WTC11 (cell line): Measurements from ENCODE around the gene CACNA2D3.

ENCODE experiments used
- NFATC4 ChIP-seq: fragments of 250-450 bp; sonication (Bioruptor Pico); IDR thresholded peaks from 2 replicates; pipeline ENCODE4 v1.9.0; 2021; ENCODE audit warnings: mild to moderate bottlenecking
- TF ChIP-seq, protein P1 (sequence below): sonication (generic); formaldehyde crosslinking; IDR thresholded peaks from 2 replicates; pipeline ENCODE4 v1.8.1; 2023; ENCODE audit warnings: mild to moderate bottlenecking, missing genetic modification reagents, moderate library complexity
- TF ChIP-seq, protein P2 (sequence below): fragments of 200-600 bp; IDR thresholded peaks from 2 replicates; pipeline ENCODE4 v1.8.0; 2022; ENCODE audit warnings: antibody characterized with exemption

DNA sequence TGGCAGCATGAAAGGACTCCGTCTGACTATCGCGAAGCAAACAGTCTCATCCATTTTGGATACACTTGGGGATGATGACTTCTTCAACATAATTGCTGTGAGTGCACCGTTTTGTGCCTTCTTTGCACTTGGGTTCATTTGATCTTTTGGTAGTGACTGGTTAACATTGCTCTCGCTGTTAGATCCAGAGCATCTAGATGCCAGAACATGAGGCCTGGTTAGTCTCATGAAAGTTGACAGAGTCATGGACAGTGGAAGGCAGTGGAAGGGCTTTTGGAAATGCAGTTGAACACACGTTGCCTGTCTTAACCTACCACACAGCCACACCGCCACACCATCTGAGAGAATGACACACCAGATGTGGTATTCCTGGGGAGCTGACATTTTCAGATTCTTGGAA lies 447.7 kb downstream of the CACNA2D3 start:
- TF ChIP-seq, protein P1, sequence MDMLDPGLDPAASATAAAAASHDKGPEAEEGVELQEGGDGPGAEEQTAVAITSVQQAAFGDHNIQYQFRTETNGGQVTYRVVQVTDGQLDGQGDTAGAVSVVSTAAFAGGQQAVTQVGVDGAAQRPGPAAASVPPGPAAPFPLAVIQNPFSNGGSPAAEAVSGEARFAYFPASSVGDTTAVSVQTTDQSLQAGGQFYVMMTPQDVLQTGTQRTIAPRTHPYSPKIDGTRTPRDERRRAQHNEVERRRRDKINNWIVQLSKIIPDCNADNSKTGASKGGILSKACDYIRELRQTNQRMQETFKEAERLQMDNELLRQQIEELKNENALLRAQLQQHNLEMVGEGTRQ (CRISPR knock-in tag): no peak
- TF ChIP-seq, protein P2, sequence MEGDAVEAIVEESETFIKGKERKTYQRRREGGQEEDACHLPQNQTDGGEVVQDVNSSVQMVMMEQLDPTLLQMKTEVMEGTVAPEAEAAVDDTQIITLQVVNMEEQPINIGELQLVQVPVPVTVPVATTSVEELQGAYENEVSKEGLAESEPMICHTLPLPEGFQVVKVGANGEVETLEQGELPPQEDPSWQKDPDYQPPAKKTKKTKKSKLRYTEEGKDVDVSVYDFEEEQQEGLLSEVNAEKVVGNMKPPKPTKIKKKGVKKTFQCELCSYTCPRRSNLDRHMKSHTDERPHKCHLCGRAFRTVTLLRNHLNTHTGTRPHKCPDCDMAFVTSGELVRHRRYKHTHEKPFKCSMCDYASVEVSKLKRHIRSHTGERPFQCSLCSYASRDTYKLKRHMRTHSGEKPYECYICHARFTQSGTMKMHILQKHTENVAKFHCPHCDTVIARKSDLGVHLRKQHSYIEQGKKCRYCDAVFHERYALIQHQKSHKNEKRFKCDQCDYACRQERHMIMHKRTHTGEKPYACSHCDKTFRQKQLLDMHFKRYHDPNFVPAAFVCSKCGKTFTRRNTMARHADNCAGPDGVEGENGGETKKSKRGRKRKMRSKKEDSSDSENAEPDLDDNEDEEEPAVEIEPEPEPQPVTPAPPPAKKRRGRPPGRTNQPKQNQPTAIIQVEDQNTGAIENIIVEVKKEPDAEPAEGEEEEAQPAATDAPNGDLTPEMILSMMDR: no peak
- TF ChIP-seq NFATC4 (CRISPR knock-in tag): no peak
